ENCODE measurements around the gene CCM2.
"Not testable (repeated sequence)": the region's sequence is repeated elsewhere in the genome, so short reads cannot be mapped to it uniquely, and the experiment has no call there.

CCM2 gene

DNA sequence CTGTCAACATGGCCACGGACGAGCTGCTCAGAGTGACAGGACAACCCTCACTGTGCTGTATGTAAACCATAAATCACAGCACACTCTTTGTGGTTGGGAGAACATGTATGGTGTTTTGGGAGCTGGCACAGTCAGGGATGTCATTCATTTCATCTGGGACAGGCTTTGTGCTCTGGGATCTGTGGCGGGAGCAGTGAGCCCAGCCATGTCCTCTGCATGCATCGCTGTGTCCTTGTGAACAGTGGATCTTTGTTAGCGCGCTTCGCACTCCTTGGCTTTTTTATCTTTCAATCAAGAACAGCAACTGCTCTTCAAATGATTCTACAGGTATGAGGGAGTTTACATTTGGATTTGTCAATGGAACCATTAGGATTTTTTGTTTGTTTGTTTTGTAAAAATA, 7.1 kb downstream of the CCM2 start:
- no peak for DNase-seq

DNA sequence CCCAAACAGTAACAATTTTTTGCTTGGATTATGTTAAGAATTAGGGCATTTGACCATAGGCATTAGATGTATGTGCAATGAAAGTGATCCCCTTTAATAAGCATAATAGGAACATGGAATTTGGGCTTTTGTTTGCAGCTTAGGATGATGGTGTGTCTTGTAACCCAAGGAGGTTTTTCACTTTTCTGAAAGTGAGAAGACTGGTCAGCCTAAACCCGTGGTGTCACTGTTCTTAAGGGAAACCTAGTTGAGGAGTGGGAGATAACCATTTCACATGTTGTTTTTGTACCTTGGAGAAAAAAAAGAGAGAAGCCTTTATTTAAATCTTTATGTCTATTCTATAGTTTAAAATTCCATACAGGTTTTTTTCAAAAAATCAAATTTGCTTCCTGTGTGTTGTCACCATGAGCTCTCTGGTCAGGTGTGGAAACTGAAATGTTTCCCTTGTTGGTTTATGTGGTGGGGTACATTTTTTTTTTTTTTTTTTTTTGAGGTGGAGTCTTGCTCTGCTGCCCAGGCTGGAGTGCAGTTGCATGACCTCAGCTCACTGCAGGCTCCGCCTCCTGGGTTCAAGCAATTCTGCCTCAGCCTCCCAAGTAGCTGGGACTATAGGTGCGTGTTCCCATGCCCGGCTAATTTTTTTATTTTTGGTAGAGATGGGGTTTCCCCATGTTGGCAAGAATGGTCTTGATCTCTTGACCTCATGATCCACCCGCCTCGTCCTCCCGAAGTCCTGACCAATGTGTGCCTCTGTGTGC, 7.7 kb downstream of the CCM2 start:
- no peak for DNase-seq

GRCh38 chr7:45013465-45013967, 13.5 kb downstream of the CCM2 start:
- peak in 1 of 2 donors; percentile 61 for DNase-seq

DNA sequence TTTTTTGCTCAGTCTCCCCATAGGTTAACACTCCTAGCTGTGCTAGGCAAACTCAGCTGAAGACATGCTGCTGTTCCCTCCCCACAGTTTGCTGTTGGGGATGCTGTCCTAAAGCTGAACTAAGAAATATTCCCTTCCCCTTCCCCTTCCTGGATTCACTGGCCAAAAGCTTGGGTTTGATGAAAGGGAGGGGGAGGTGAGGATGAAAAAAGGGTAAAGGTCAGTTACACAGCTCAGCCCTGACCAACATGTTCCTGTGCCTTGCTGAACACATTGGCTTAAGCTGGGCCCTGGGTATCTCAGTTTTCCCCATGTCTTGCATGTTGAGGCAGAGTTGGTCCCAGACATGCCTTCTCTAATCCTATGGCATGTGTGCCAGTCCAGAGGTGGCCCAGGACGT, 15.3 kb downstream of the CCM2 start:
- DNase-seq, result no peak

- DNase-seq, result no peak
Observed at GRCh38 chr7:45017253-45017652, 17.3 kb downstream of the CCM2 start.

- no peak for DNase-seq
Observed at GRCh38 chr7:45020915-45021314, 20.9 kb downstream of the CCM2 start.

GRCh38 chr7:45021604-45022296, 21.7 kb downstream of the CCM2 start:
- DNase-seq, result no peak

DNA sequence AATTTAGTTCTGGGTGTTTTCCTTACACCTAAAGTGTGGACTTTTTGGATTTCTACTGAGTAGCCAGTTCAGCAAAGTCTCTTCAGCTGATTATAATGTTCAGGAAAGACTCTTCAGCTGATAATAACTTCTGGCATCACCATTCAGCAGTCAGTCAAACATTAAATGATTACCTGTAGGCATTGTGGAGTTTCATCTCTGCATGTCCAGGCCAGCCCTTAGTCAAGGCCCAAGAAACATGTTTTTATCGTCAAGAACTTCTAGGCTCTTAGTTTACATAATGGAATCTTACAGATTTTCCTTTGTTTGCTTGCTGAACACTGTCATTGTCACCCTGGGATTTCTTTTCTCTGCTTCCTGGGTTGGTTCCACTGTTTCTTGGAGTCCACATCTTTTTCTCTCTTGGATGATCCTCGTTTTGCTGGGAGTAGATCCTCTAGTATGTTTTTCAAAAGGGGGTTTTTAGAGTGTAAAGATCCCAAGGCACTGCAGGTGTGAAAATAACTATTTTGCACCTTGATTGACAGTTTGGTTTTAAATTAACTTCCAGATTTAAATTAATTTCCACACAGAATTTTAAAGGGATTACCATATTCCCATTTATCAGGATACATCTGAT, 24.2 kb downstream of the CCM2 start:
- no peak for DNase-seq

DNA sequence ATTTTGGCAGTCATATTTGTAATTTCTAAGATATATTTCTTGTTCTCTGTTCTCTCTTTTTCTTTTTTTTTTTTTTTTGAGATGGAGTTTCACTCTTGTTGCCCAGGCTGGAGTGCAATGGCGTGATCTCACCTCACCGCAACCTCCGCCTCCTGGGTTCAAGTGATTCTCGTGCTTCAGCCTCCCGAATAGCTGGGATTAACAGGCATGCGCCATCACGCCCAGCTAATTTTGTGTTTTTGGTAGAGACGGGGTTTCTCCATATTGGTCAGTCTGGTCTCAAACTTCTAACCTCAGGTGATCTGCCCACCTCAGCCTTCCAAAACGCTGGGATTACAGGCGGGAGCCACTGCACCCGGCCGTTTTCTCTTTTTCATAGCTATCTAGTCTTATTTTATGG, 25.5 kb downstream of the CCM2 start:
- DNase-seq, result not testable (repeated sequence)

DNA sequence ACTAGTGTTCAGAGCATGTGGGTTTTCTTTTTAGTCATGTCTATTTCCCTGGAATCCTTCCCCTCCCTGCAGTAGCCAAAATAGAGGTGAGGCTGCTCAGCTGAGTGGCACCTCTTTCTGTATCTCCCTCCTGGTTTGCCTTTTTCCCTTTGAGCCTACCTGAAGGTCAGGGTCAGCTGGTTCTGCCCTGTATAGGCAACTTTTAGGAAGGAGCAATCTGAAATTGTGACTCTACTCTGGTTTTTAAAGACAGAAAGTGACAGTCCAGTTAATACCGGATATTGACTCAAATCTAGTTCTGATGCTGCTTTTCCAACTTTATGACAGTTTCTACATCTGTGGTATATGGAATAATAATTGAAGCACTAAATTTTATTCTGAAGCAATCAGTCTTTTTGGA, 26.0 kb downstream of the CCM2 start:
- no peak for DNase-seq

DNA sequence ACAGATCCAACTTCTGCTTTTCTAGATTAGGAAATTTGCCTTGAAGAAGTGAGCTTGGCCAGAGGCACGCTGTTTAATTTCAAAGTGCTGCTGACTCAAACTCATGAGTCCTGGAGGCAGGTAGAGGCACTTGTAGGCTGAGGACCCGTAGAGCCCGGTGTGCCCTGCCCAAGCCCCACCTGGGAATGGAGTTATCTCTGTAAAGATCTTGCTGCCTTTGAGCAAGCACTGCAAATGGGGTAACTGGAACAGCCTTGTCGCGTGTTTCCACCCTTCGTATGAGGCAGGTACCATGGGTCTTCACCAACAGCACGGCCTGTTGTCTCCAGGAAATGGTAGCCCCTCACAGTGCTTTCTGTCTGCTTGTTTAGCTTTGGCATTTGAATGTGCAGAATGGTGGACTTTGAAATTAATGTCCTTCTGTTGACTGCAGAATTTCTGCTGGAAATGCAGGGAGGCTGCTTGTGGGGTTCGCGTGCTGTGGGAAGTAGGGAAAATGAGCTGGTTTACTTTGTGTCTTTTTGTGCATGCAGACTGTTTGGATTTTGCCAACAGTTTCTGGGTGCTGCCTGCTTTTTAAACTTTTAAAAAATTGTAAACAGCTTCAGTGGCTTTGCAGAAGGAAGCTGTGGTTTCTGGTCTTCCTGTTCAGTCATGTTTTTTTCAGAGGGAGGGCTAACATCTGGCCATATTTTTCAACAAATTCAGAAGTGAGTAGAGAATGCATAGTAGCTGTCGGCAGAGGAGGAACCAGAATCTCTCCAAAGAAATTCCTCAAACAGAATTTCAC, 27.2 kb downstream of the CCM2 start:
- DNase-seq, result peak; percentile 30 to 71

- no peak for DNase-seq
Observed at GRCh38 chr7:45027774-45028114, 27.7 kb downstream of the CCM2 start.

- DNase-seq, result no peak
Observed at GRCh38 chr7:45028138-45028919, 28.3 kb downstream of the CCM2 start.

DNA sequence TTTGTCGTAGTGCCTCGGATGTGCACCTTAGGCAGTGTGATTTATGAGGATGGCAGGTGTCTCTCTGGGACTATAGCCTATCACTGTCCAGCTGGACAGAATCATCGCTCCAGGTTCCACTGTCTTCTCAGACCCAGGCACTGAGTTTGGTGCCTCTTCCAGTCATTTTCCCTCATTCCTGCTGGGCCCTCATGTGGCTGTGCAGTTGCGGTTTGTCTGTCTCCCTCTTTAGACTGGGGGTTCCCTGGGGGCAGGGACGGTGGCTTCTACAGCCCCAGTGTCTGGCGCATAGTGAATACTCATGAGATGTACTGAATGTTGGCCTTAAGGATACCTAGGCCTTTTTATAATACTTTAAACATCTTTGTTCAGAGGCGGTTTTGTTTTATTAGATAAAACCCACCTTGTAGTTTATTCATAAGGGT, 28.9 kb downstream of the CCM2 start:
- no peak for DNase-seq

- no peak for DNase-seq
Observed at GRCh38 chr7:45031829-45032228, 31.8 kb downstream of the CCM2 start.

- no peak for DNase-seq
Observed at GRCh38 chr7:45032421-45032820, 32.4 kb downstream of the CCM2 start.

GRCh38 chr7:45033261-45033930, 33.4 kb downstream of the CCM2 start:
- DNase-seq, result peak in 1 of 2 donors; percentile 28

GRCh38 chr7:45033931-45034290, 33.9 kb downstream of the CCM2 start:
- no peak for DNase-seq

GRCh38 chr7:45034710-45035109, 34.7 kb downstream of the CCM2 start:
- DNase-seq, result not testable (repeated sequence)

- DNase-seq, result no peak
Observed at GRCh38 chr7:45035371-45035770, 35.4 kb downstream of the CCM2 start.

DNA sequence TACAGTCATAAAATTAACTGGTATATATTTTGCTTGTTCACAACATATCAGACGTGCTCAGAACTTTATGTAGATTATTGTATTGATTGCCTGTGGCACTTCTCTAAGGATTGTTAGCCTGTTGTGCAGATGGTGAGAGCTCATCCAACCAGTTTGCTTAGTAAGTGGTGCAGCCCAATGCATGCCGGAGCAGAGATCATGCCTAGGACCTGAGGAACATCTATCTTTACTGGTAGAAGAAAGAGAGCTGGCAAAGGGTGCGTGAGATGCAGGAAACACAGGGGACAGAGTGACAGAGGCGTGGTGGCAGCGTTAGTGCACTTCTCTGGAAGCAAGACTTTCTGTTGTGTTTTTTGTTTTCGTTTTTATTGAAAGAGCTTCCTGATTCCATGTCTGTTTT, 35.9 kb downstream of the CCM2 start:
- no peak for DNase-seq

- DNase-seq, result no peak
Observed at GRCh38 chr7:45036317-45036716, 36.3 kb downstream of the CCM2 start.
